Natural killer cell treated with Interleukin-12 subunit alpha and Interleukin-12 subunit beta and Interleukin-15 and Interleukin-18, amount 100 ng/mL, for 72 hours (primary cell): ENCODE measurements around the gene ACTRT2. TPM values are rescaled to one million over a fixed set of nuclear protein-coding genes. Genes with fewer than 3 reads are reported as not detected.

Experiments used
- ATAC-seq, 2 donors: fragments of 150-1000 bp; cut with Tn5 transposase in 1 of 2; sonication (Bioruptor Pico), chemical (Tn5 transposase) in 1 of 2; 2 replicates each; pipeline ENCODE4 v1.10.0; 2021
- DNase-seq: peaks from one replicate; pipeline ENCODE4 v3.0.0; 2022; ENCODE audit warnings: low spot score
- H3K27ac Mint-ChIP-seq, 2 donors: 1 replicate in 1 of 2; 2 replicates in 1 of 2; pipeline ENCODE4 v1.8.0; 2022; ENCODE audit warnings: mixed read lengths in 2 of 2, mild to moderate bottlenecking in 1 of 2, moderate library complexity in 1 of 2
- H3K27me3 Mint-ChIP-seq, 2 donors: 1 replicate in 1 of 2; 2 replicates in 1 of 2; pipeline ENCODE4 v1.8.0; 2022; ENCODE audit warnings: mixed read lengths in 2 of 2
- H3K36me3 Mint-ChIP-seq: one replicate; pipeline ENCODE4 v1.8.0; 2022; ENCODE audit warnings: mixed read lengths
- H3K4me1 Mint-ChIP-seq, 2 donors: 1 replicate in 1 of 2; 2 replicates in 1 of 2; pipeline ENCODE4 v1.8.0; 2022; ENCODE audit warnings: low read depth in 2 of 2, mixed read lengths in 2 of 2, mild to moderate bottlenecking in 1 of 2
- H3K4me3 Mint-ChIP-seq: one replicate; pipeline ENCODE4 v1.8.0; 2022; ENCODE audit warnings: mixed read lengths
- H3K9me3 Mint-ChIP-seq: 2 replicates; pipeline ENCODE4 v1.8.0; 2022; ENCODE audit warnings: mixed read lengths
- total RNA-seq, 2 donors: library from RNA; stranded (reverse); gene quantifications; one replicate each; pipeline ENCODE4 v1.2.3, GENCODE V29; 2022

The ACTRT2 gene
- total RNA-seq, 2 donors from 2014 or later: not detected

- Mint-ChIP-seq H3K9me3 (no peaks in the 10 kb centered on the region), H3K27me3 (peaks cover 9 to 10% of the 10 kb centered on the region in 2 donors), H3K27ac (no peak overlapping the region), H3K4me1 (no peaks in the 10 kb centered on the region), H3K4me3 (no peak overlapping the region), H3K36me3 (no peaks in the 10 kb centered on the region)
- no peak for DNase-seq
- no peak for ATAC-seq
These were observed 40.3 kb downstream of the ACTRT2 start for GRCh38 chr1:3061566-3061965.

- Mint-ChIP-seq H3K27me3 (peaks cover 9 to 10% of the 10 kb centered on the region in 2 donors), H3K9me3 (no peaks in the 10 kb centered on the region), H3K27ac (no peak overlapping the region), H3K36me3 (no peaks in the 10 kb centered on the region), H3K4me1 (no peaks in the 10 kb centered on the region), H3K4me3 (no peak overlapping the region)
- DNase-seq (peak; percentile 47), ATAC-seq (no peak)
These were observed 40.8 kb downstream of the ACTRT2 start for GRCh38 chr1:3061981-3062615.

GRCh38 chr1:3062616-3063378, 41.5 kb downstream of the ACTRT2 start:
- Mint-ChIP-seq H3K4me3 (no peak overlapping the region), H3K9me3 (no peaks in the 10 kb centered on the region), H3K27ac (no peak overlapping the region), H3K4me1 (no peaks in the 10 kb centered on the region), H3K36me3 (no peaks in the 10 kb centered on the region), H3K27me3 (peaks cover 9 to 10% of the 10 kb centered on the region in 2 donors)
- peak; percentile 47 for DNase-seq
- no peak for ATAC-seq

GRCh38 chr1:3063379-3064295, 42.4 kb downstream of the ACTRT2 start:
- H3K36me3 Mint-ChIP-seq: no peaks in the 10 kb centered on the region
- no peaks in the 10 kb centered on the region for H3K9me3 Mint-ChIP-seq
- no peak overlapping the region for H3K27ac Mint-ChIP-seq
- H3K4me3 Mint-ChIP-seq: no peak overlapping the region
- no peak for ATAC-seq
- DNase-seq: peak; percentile 47
- peaks cover 5 to 6% of the 10 kb centered on the region in 2 donors for H3K27me3 Mint-ChIP-seq
- no peaks in the 10 kb centered on the region for H3K4me1 Mint-ChIP-seq

GRCh38 chr1:3064296-3064850, 43.1 kb downstream of the ACTRT2 start:
- H3K27ac Mint-ChIP-seq: no peak overlapping the region
- ATAC-seq (no peak), DNase-seq (peak; percentile 34)
- no peak overlapping the region for H3K4me3 Mint-ChIP-seq
- H3K36me3 Mint-ChIP-seq: no peaks in the 10 kb centered on the region
- H3K27me3 Mint-ChIP-seq: peaks cover 0 to 5% of the 10 kb centered on the region in 2 donors
- H3K9me3 Mint-ChIP-seq: no peaks in the 10 kb centered on the region
- H3K4me1 Mint-ChIP-seq: peaks cover 0 to 3% of the 10 kb centered on the region in 2 donors

GRCh38 chr1:3064901-3065300, 43.6 kb downstream of the ACTRT2 start:
- H3K4me3 Mint-ChIP-seq: no peak overlapping the region
- no peaks in the 10 kb centered on the region for H3K36me3 Mint-ChIP-seq
- ATAC-seq (no peak), DNase-seq (peak; percentile 22)
- H3K4me1 Mint-ChIP-seq: peaks cover 0 to 3% of the 10 kb centered on the region in 2 donors
- no peak overlapping the region for H3K27ac Mint-ChIP-seq
- peaks cover 0 to 5% of the 10 kb centered on the region in 2 donors for H3K27me3 Mint-ChIP-seq
- no peaks in the 10 kb centered on the region for H3K9me3 Mint-ChIP-seq

- peak; percentile 41 for DNase-seq
- H3K9me3 Mint-ChIP-seq: no peaks in the 10 kb centered on the region
These were observed 44.1 kb downstream of the ACTRT2 start for GRCh38 chr1:3065396-3065795.

GRCh38 chr1:3065797-3066196, 44.5 kb downstream of the ACTRT2 start:
- Mint-ChIP-seq H3K27me3 (peaks cover 0 to 5% of the 10 kb centered on the region in 2 donors), H3K9me3 (no peaks in the 10 kb centered on the region), H3K27ac (no peak overlapping the region), H3K4me1 (peaks cover 0 to 3% of the 10 kb centered on the region in 2 donors), H3K4me3 (no peak overlapping the region), H3K36me3 (no peaks in the 10 kb centered on the region)
- peak; percentile 10 for DNase-seq
- no peak for ATAC-seq

More at GRCh38 chr1:3065396-3065795, 44.1 kb downstream of the ACTRT2 start:
- H3K27me3 Mint-ChIP-seq: peaks cover 0 to 5% of the 10 kb centered on the region in 2 donors
- peaks cover 0 to 3% of the 10 kb centered on the region in 2 donors for H3K4me1 Mint-ChIP-seq
- H3K27ac Mint-ChIP-seq: no peak overlapping the region
- no peaks in the 10 kb centered on the region for H3K36me3 Mint-ChIP-seq
- no peak for ATAC-seq
- no peak overlapping the region for H3K4me3 Mint-ChIP-seq

- DNase-seq (peak; percentile 57), ATAC-seq (no peak)
- Mint-ChIP-seq H3K27me3 (peaks cover 0 to 5% of the 10 kb centered on the region in 2 donors), H3K4me3 (no peak overlapping the region), H3K9me3 (no peaks in the 10 kb centered on the region), H3K27ac (no peak overlapping the region), H3K4me1 (peaks cover 0 to 3% of the 10 kb centered on the region in 2 donors), H3K36me3 (no peaks in the 10 kb centered on the region)
These were observed 45.0 kb downstream of the ACTRT2 start for GRCh38 chr1:3066250-3066711.

- H3K9me3 Mint-ChIP-seq: no peaks in the 10 kb centered on the region
- DNase-seq: peak; percentile 48
These were observed 45.6 kb downstream of the ACTRT2 start for GRCh38 chr1:3066826-3067225.

GRCh38 chr1:3067301-3067670, 46.0 kb downstream of the ACTRT2 start:
- Mint-ChIP-seq H3K4me3 (no peak overlapping the region), H3K27ac (no peak overlapping the region), H3K9me3 (no peaks in the 10 kb centered on the region), H3K36me3 (no peaks in the 10 kb centered on the region), H3K4me1 (peaks cover 0 to 3% of the 10 kb centered on the region in 2 donors), H3K27me3 (peaks cover 0 to 6% of the 10 kb centered on the region in 2 donors)
- ATAC-seq: no peak
- DNase-seq: peak; percentile 41

More at GRCh38 chr1:3066826-3067225, 45.6 kb downstream of the ACTRT2 start:
- peaks cover 0 to 3% of the 10 kb centered on the region in 2 donors for H3K4me1 Mint-ChIP-seq
- no peaks in the 10 kb centered on the region for H3K36me3 Mint-ChIP-seq
- H3K4me3 Mint-ChIP-seq: no peak overlapping the region
- no peak for ATAC-seq
- H3K27me3 Mint-ChIP-seq: peaks cover 0 to 5% of the 10 kb centered on the region in 2 donors
- H3K27ac Mint-ChIP-seq: no peak overlapping the region

- Mint-ChIP-seq H3K4me1 (peaks cover 0 to 3% of the 10 kb centered on the region in 2 donors), H3K9me3 (no peaks in the 10 kb centered on the region), H3K4me3 (no peak overlapping the region), H3K27ac (no peak overlapping the region), H3K27me3 (peaks cover 0 to 8% of the 10 kb centered on the region in 2 donors), H3K36me3 (no peaks in the 10 kb centered on the region)
- ATAC-seq (no peak), DNase-seq (peak; percentile 49)
These were observed 46.6 kb downstream of the ACTRT2 start for GRCh38 chr1:3067671-3068563.
